GM21619 (cell line): ENCODE results near the gene STK17A.

Experiments
- ATAC-seq: cut with Tn5 transposase; IDR thresholded peaks from one replicate; pipeline ENCODE4 v1.9.1; 2021; ENCODE audit not compliant: unreplicated experiment

Gene STK17A

GRCh38 chr7:43582503-43583423 is at the start of gene STK17A:
TSS of gene STK17A (plus strand) at chr7:43583108. CDS start at chr7:43583244, 136 bp downstream.
- ATAC-seq, result peak; percentile 63

GRCh38 chr7:43533801-43534479 is 49.0 kb upstream of the STK17A start:
- no peak for ATAC-seq

- no peak for ATAC-seq
Measured at GRCh38 chr7:43535031-43535451, 47.9 kb upstream of the STK17A start.

- ATAC-seq, result no peak
Measured at GRCh38 chr7:43535810-43536585, 46.9 kb upstream of the STK17A start.

- no peak for ATAC-seq
Measured at GRCh38 chr7:43536773-43537172, 46.1 kb upstream of the STK17A start.

DNA sequence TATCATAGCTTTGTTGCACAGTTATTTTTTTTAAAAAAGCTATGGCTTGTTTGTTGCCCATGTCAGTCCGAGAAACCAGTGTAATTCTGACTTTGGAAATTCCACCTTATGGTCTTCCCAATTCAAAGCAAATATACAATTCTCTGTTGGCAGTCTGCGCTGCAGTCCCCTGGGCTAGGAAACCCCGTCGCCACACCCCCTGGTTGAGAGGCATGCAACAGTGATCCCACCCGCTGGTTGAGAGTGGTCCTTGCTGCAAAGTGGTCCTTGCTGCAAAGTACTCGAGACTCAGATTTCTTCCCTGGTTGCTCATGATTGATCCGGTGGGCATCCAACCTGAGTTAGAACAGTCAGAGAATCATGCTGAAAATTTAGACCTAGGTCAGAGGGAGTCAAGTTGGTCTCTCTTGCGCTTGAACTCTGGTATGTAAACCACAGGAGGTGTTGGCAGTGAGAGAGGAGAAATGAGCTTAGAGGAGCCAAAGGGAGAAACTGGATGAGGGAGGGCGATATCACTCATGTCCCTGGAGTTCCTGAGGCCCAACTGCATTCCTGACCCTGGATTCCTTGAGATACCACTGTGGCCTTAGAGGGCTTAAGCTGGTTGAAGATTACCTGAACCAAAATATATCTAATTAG is 45.0 kb upstream of the STK17A start:
- ATAC-seq, result no peak

GRCh38 chr7:43538404-43538771 is 44.5 kb upstream of the STK17A start:
- ATAC-seq, result no peak

DNA sequence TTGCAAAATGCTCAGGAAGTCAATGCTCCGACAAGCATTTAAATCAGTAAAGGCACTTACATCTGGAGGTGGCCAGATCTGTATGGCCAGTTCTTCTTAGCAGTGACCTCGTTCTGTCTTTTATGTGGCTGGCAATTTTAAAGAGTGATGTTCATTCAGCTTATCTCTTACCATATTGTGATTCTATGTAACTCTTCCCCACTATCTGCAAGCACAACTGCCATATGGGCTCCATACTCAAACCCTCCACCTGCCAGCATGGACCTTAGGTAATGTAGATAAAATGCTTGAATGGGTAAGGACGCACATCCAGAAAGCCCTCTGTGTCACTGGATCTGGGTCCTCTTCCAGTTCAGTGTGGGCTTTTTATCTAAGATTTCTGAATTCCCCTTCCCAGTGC is 42.4 kb upstream of the STK17A start:
- no peak for ATAC-seq

DNA sequence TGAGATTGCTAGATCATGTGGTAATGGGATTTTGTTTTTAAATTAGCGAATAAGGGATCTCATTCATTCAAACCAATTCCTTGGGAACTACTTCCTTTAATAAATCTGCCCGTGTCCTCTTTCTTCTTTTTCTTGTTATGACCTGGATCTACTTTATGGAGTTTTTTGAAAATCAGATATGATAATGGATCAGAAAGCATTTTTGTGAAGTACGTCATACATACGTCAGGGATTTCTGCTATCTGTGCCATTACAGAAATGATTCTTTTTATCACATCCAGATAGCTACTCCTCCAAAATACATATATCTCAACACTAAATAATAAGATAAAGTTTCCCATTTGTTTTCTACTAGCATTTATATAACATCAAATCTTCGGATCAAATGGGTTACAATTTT is 40.2 kb upstream of the STK17A start:
- no peak for ATAC-seq

DNA sequence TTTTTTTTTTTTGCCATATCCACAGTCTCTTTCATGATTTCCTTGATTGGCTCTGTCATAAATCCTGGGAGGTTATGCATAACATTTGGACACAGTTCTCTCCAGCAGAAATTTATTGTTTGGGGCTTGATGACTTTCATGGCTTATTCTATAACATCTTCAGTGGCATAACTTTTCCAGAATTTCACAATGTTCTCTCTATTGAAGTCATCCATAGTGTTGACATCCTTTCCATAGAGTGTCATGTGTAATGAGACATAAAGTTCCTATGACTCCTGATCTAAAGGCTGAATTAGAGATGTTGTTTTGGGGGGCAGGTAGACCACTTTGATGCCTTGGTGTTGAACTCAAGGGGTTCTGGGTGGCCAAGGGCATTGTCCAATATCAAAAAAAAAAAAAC is 36.7 kb upstream of the STK17A start:
- no peak for ATAC-seq

DNA sequence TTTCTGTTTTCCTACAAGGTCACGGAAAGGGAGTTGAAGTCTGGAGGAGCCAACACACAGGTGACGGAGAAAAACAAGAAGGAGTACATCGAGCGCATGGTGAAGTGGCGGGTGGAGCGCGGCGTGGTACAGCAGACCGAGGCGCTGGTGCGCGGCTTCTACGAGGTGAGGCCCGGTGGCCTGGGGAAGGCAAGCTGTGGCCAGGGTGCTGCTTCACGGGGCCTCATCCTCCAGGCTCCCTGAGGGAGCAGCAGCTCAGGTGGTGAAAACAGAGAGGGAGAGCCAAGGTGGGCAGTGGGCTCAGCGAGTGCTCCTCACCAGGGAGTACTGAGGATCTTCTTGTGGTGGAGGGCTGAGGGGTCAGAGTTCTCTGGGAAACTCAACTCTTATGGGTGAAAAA is 32.5 kb upstream of the STK17A start:
- no peak for ATAC-seq

GRCh38 chr7:43552122-43552521 is 30.8 kb upstream of the STK17A start:
- no peak for ATAC-seq

GRCh38 chr7:43553999-43554398 is 28.9 kb upstream of the STK17A start:
- ATAC-seq, result no peak

DNA sequence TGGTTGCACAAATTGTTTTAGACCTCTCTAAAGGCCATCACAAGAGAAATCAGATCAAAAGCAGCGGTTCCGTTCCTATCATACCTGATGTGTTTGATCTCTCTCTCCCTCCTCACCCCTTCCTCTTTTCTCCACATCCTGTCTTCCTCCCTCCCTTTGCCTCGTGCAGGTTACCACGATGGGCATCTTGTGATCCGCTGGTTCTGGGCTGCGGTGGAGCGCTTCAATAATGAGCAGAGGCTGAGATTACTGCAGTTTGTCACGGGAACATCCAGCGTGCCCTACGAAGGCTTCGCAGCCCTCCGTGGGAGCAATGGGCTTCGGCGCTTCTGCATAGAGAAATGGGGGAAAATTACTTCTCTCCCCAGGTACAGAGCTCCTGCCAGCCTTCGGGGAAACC is 28.5 kb upstream of the STK17A start:
- ATAC-seq, result no peak

DNA sequence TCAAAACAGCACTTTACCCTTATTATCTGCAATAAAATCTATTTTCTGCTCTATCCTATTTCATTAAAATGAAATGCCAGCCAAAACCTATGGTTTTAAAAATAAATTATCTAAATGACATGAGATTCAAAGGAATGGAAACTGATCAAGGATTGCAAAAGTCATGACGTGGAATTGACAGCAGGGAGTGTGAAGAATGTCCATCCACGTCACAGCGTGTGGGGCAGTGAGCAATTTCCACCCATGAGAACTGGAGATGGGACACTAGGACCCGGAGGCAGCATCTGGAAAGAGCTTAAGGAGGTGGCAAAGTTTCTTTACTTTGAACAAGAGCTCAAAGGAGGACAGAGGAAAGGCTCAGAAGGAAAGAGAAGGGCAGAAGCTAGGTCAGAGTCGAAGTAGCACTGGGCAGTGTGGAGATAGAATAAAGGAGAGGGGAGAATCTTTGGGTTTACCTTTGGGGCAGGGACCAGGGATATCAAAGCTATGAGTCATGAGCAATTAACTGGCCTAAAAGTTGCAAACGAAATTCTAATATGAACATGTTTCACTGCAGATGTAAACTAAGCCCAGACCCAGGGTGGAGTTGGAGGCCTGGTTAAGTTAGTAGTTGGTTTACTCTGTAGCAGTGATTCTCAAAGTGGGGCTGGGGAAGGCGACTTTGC is 24.9 kb upstream of the STK17A start:
- no peak for ATAC-seq

- ATAC-seq, result no peak
Measured at GRCh38 chr7:43559171-43559945, 23.6 kb upstream of the STK17A start.

GRCh38 chr7:43559946-43560335 is 23.0 kb upstream of the STK17A start:
- no peak for ATAC-seq

DNA sequence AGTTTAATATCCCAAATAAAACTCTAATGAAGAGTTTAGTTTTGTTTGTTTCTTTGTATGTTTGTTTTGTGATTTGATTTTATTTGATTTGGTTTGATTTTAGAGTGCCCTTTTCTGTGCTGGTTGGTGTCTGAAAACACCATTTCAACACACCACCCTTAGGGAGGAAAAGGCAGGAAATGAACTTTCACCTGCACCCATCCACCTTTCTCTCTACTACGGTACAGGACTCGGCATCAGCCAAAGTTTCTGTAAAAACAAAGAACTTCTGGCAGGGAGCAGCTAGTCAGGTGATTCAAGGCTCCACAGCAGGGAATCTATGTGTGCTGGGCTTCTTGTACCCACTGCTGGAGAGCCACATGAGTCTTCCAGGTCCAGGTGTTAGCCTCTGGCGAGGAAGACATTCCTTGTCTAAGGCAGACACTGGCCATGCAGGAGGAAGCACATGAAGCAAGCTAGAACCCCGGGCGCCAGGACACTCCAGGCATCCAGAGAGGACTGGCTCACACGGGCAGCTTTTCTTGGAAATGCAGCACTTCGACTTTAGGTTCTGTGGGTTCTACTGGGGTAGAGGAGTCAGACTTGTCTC is 22.1 kb upstream of the STK17A start:
- no peak for ATAC-seq

DNA sequence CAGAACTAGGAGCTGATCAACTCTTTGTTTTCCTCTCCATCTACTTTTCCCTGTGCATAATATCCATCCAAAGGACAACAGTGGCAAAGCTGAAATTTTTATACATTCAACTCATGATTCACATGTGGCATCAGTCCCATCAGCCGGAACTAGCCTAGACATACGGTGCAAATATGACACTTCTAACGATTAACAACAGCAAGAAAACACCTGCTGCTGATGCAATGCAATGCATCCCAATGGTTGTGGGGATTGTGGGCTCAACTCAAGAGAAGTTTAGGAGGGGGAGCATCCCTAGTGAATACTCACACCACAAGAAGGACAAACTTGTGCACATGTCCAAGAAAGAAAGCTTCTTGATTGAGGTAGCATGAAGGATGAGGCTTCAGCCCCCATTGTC is 20.5 kb upstream of the STK17A start:
- no peak for ATAC-seq
